Testis (tissue), 3 donors: ENCODE results near the gene LHFPL3. TPM values are rescaled to one million over a fixed set of nuclear protein-coding genes. Genes with fewer than 3 reads are reported as not detected.

Experiments used
- DNase-seq: peaks from one replicate; pipeline ENCODE4 v3.0.0-alpha.2; 2019
- H3K27ac ChIP-seq, 2 donors: fragments of 200-600 bp; sonication (generic); one replicate each; pipeline ENCODE4 v1.5.1; 2019
- H3K27me3 ChIP-seq: fragments of 200-600 bp; sonication (generic); one replicate; pipeline ENCODE4 v1.5.1; 2019
- H3K36me3 ChIP-seq: fragments of 200-600 bp; sonication (generic); one replicate; pipeline ENCODE4 v1.5.1; 2017; ENCODE audit warnings: low read depth; ENCODE audit errors: missing control alignments
- H3K4me1 ChIP-seq: fragments of 200-600 bp; sonication (generic); one replicate; pipeline ENCODE4 v1.5.1; 2019
- H3K4me3 ChIP-seq, 2 donors: fragments of 200-600 bp; sonication (generic); one replicate each; pipeline ENCODE4 v1.5.1; 2017 to 2019
- H3K9me3 ChIP-seq: fragments of 200-600 bp; sonication (generic); one replicate; pipeline ENCODE4 v1.5.1; 2017
- POLR2A ChIP-seq: fragments of 450-650 bp; IDR thresholded peaks from one replicate; pipeline ENCODE4 v1.6.1; 2017; ENCODE audit warnings: antibody characterized with exemption, mild to moderate bottlenecking, moderate library complexity
- WGBS, 2 donors: methylation state at CpG; one replicate each; pipeline ENCODE4 v1.1.5; 2018; 5-methylcytosine and 5-hydroxymethylcytosine counted together
- intact Hi-C: fragments of 100-400 bp; cut with DNase I; formaldehyde crosslinking; loops from one replicate; pipeline ENCODE4 v1.15.1; 2023; ENCODE audit warnings: low total_unique reads
- polyA plus RNA-seq: library from polyadenylated mRNA; stranded (reverse); fragments of 350-450 nt; fragmentation: Illumina TruSeq; extraction: RNeasy Lipid Tissue Mini Kit (QIAGEN cat#74804); gene quantifications from one replicate; pipeline ENCODE4 v1.2.3, GENCODE V29; 2014; ENCODE audit warnings: low read depth, low replicate concordance; ENCODE audit not compliant: insufficient read depth
- total RNA-seq, 2 donors: library from RNA; depleted of rRNA; stranded (reverse); fragments of >200 nt; gene quantifications; one replicate each; pipeline ENCODE4 v1.2.3, GENCODE V29; 2016
- TF ChIP-seq, protein P1 (sequence below), 3 experiments: fragments of 450-650 bp in 2 of 3; fragments of 200-600 bp in 1 of 3; sonication (generic) in 1 of 3; IDR thresholded peaks; one replicate each; pipeline ENCODE4 v1.5.1; 2016 to 2019; ENCODE audit warnings: antibody characterized with exemption in 3 of 3, mild to moderate bottlenecking in 2 of 3, moderate library complexity in 1 of 3

LHFPL3 gene
- total and polyA plus RNA-seq, 3 donors from 2014 or later, result 0.17 to 0.47 (median 0.19) TPM

DNA sequence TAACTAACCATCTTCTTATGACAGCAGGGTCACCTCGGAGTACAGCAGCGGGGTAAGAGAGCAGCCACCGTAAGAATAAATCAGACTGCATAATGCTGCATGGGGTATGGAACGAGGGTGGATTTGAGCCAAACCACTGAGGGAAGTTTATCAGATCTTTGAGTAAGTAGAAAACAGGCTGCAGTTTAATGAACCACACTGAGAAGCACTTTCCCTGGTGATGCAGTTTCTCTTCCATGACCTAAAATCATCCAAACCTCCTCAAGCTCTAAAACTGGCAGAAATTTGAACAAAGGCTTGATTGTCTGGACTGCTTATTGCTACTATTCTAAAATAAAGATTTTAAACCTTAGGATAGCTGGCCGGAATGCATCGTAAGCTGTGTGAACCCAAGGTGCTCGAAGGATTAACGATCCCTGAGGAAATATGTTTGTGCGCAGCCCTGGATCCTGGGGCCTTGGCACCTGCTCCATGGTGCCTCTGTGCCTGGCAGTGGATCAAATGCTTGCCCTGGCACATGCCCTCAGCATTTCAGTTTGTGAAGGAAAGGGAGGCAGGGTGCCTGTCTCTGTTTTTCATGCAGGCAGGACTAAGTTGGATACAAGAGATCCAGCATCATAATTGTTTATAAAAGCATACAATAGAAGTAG, 322.7 kb downstream of the LHFPL3 start:
- intact Hi-C loops, result no loop called here
- no peak for DNase-seq
- 62 to 68% methylated on average over 9 of the region's 9 CpGs for WGBS, 2 donors
- no peaks in the 10 kb centered on the region for H3K9me3 ChIP-seq
- TF ChIP-seq, protein P1, sequence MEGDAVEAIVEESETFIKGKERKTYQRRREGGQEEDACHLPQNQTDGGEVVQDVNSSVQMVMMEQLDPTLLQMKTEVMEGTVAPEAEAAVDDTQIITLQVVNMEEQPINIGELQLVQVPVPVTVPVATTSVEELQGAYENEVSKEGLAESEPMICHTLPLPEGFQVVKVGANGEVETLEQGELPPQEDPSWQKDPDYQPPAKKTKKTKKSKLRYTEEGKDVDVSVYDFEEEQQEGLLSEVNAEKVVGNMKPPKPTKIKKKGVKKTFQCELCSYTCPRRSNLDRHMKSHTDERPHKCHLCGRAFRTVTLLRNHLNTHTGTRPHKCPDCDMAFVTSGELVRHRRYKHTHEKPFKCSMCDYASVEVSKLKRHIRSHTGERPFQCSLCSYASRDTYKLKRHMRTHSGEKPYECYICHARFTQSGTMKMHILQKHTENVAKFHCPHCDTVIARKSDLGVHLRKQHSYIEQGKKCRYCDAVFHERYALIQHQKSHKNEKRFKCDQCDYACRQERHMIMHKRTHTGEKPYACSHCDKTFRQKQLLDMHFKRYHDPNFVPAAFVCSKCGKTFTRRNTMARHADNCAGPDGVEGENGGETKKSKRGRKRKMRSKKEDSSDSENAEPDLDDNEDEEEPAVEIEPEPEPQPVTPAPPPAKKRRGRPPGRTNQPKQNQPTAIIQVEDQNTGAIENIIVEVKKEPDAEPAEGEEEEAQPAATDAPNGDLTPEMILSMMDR (IDR thresholded peaks at IDR 0.05), result no peak
- no peak for TF ChIP-seq POLR2A
- no peak overlapping the region for H3K4me3 ChIP-seq
- H3K27ac ChIP-seq, result no peak overlapping the region
- H3K27me3 ChIP-seq, result no peaks in the 10 kb centered on the region
- peaks cover 10% of the 10 kb centered on the region for H3K4me1 ChIP-seq
- no peaks in the 10 kb centered on the region for H3K36me3 ChIP-seq

DNA sequence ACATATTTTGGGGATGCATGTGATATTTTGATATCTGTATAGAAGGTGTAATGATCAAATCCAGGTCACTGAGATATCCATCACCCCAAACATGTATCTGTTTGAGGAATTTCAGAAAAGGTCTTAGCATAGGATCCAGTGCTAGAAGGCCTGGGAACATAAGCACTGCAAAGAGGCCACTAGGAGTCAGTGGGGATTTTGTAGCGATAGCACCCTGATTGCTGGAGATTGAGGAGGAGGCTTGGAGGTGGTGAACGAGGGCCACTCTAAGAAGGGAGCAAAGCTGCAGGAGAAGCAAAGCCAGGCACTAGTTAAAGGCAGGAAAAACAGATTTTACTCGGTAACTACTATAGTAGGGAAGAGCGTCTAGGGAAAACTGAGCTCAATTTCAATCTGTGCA, 324.0 kb downstream of the LHFPL3 start:
- DNase-seq, result no peak
- intact Hi-C loops, result no loop called here
- Histone ChIP-seq H3K36me3 (no peaks in the 10 kb centered on the region), H3K9me3 (no peaks in the 10 kb centered on the region), H3K4me1 (peaks cover 10% of the 10 kb centered on the region), H3K27me3 (no peaks in the 10 kb centered on the region), H3K27ac (no peak overlapping the region), H3K4me3 (no peak overlapping the region)
- TF ChIP-seq, protein P1 (IDR thresholded peaks at IDR 0.05), result no peak
- no peak for TF ChIP-seq POLR2A
- 71 to 82% methylated on average over 4 of the region's 4 CpGs for WGBS, 2 donors

DNA sequence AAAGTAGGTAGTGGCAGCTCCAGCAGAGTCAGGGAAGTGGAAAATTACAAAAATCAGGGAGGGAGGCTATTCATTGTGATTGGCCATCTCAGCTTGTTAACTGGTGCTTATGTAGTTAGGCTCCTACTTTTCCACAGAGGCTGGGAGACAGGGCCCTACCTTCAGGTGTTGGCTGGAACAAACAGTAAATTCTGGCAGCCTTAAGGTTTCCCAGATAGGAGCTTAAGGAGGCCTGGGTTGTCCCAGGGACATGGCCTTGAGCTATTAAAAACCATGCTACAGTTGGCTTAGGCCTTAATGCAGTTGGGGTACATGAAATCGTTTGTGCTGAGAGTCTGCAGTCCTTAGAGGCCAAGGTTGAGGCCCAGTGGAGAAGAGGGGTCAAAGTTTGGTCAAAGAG, 324.5 kb downstream of the LHFPL3 start:
- Histone ChIP-seq H3K4me3 (no peak overlapping the region), H3K9me3 (no peaks in the 10 kb centered on the region), H3K27me3 (no peaks in the 10 kb centered on the region), H3K4me1 (peaks cover 10% of the 10 kb centered on the region), H3K27ac (no peak overlapping the region), H3K36me3 (no peaks in the 10 kb centered on the region)
- WGBS, 2 donors, result 13 to 16% methylated on average over 1 of the region's 1 CpG
- intact Hi-C loops, result no loop called here
- TF ChIP-seq, protein P1 (IDR thresholded peaks at IDR 0.05), result no peak
- no peak for TF ChIP-seq POLR2A
- DNase-seq, result no peak

DNA sequence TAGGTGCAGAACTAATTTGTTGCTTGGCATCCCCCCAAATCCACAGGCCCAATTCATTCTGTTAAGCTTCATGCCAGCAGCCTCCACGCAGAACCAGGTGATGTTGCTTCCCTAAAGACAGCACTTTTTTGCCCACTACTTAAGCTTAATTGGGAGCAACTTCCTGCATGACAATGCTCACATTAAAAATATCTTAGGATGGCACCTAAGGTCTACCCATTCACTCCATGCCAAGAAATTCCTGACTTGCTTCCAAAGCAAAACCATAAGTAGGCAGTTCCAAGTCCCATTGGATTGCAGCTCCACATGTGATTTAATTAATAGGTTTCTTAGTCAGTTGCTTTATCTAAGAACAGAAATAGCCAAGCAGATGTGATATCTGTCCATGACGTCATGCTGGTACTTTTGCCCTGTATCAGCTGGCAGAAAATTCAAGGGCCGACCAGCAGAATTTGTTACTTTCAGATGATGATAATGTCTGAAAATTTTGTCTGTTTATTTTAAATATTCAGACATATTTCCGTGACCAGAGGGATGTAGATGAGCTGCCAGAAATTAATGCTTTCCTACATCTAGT, 325.5 kb downstream of the LHFPL3 start:
- H3K27me3 ChIP-seq, result no peaks in the 10 kb centered on the region
- no peak for TF ChIP-seq POLR2A
- TF ChIP-seq, protein P1 (IDR thresholded peaks at IDR 0.05), result no peak
- H3K36me3 ChIP-seq, result no peaks in the 10 kb centered on the region
- H3K9me3 ChIP-seq, result no peaks in the 10 kb centered on the region
- H3K27ac ChIP-seq, result no peak overlapping the region
- DNase-seq, result no peak
- peaks cover 10% of the 10 kb centered on the region for H3K4me1 ChIP-seq
- WGBS, 2 donors, result 45 to 61% methylated on average over 4 of the region's 4 CpGs
- no peak overlapping the region for H3K4me3 ChIP-seq
- intact Hi-C loops, result no loop called here

DNA sequence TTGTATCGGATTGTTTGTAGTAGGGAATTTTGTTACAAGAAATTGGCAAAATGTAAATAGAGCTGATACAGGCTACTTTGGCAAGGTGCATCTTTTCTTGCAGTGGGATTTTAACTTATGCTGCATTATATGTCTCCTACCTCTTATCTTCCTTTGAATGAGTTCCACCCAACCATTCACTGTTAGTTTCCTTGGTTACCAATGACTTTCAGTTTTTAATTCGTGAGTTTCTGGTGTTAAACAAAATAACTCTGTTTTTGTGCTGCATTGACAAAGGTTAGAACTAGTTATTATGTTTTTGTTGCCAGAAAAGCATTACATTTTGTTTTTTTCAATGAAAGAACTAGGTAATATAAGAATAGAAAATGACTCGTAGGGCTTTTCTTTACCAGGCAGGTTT, 327.2 kb downstream of the LHFPL3 start:
- 41 to 62% methylated on average over 3 of the region's 3 CpGs for WGBS, 2 donors
- no peaks in the 10 kb centered on the region for H3K9me3 ChIP-seq
- TF ChIP-seq POLR2A, result no peak
- TF ChIP-seq, protein P1 (IDR thresholded peaks at IDR 0.05), result no peak

More for the DNA sequence above, 327.2 kb downstream of the LHFPL3 start:
- no peak for DNase-seq
- no peak overlapping the region for H3K27ac ChIP-seq
- H3K36me3 ChIP-seq, result no peaks in the 10 kb centered on the region
- peaks cover 10% of the 10 kb centered on the region for H3K4me1 ChIP-seq
- H3K27me3 ChIP-seq, result no peaks in the 10 kb centered on the region
- no peak overlapping the region for H3K4me3 ChIP-seq
- intact Hi-C loops, result no loop called here
